Prostate gland (tissue), 2 donors: ENCODE results near the gene NEXMIF. TPM values are rescaled to one million over a fixed set of nuclear protein-coding genes. Genes with fewer than 3 reads are reported as not detected.
"Not testable (repeated sequence)": the region's sequence is repeated elsewhere in the genome, so short reads cannot be mapped to it uniquely, and the experiment has no call there.

Experiments
- DNase-seq: peaks from one replicate; pipeline ENCODE4 v3.0.0-alpha.2; 2019; ENCODE audit warnings: low spot score
- H3K27ac ChIP-seq, 2 donors: fragments of 200-600 bp; sonication (generic); 2 replicates each; pipeline ENCODE4 v1.5.1; 2017 to 2019
- H3K27me3 ChIP-seq: fragments of 200-600 bp; sonication (generic); replicated peaks from 2 replicates; pipeline ENCODE4 v1.5.1; 2019; ENCODE audit not compliant: insufficient read depth
- H3K36me3 ChIP-seq, 2 donors: fragments of 200-600 bp; sonication (generic); 1 replicate in 1 of 2; 2 replicates in 1 of 2; pipeline versions ENCODE4 v1.5.1 to v1.8.1; 2017 to 2019
- H3K4me1 ChIP-seq: fragments of 200-600 bp; sonication (generic); replicated peaks from 2 replicates; pipeline ENCODE4 v1.5.1; 2019
- H3K4me3 ChIP-seq, 2 donors: fragments of 200-600 bp; sonication (generic); 2 replicates each; pipeline ENCODE4 v1.5.1; 2017 to 2019
- H3K9me3 ChIP-seq: fragments of 200-600 bp; sonication (generic); 2 replicates; pipeline ENCODE4 v1.5.1; 2017
- CTCF ChIP-seq, 4 experiments: fragments of 200-600 bp in 2 of 4; fragments of 450-650 bp in 2 of 4; sonication (generic) in 2 of 4; IDR thresholded peaks; 1 replicate in 3 of 4; 2 replicates in 1 of 4; pipeline ENCODE4 v1.5.1; 2016 to 2019; ENCODE audit warnings: antibody characterized with exemption in 4 of 4, mild to moderate bottlenecking in 2 of 4, moderate library complexity in 2 of 4
- POLR2A ChIP-seq: fragments of 450-650 bp; IDR thresholded peaks from one replicate; pipeline ENCODE4 v1.6.1; 2016; ENCODE audit warnings: antibody characterized with exemption, mild to moderate bottlenecking
- POLR2AphosphoS5 ChIP-seq: sonication (generic); formaldehyde crosslinking; IDR thresholded peaks from one replicate; pipeline ENCODE4 v1.6.1; 2017; ENCODE audit warnings: antibody characterized with exemption
- whole genome bisulfite sequencing: methylation state at CpG from one replicate; pipeline ENCODE4 v1.1.5; 2018; 5-methylcytosine and 5-hydroxymethylcytosine counted together
- intact Hi-C: fragments of 100-400 bp; cut with DNase I; formaldehyde crosslinking; loops from one replicate; pipeline ENCODE4 v1.14.2; 2022
- total RNA-seq, 2 donors: library from RNA; depleted of rRNA; stranded (reverse); fragments of >200 nt; gene quantifications; one replicate each; pipeline ENCODE4 v1.1.0, GENCODE V29; 2016

The NEXMIF gene
- 1 to 10 TPM; 1.2 to 4.7 TPM for total RNA-seq

- TF ChIP-seq POLR2A, result no peak
- TF ChIP-seq POLR2AphosphoS5, result no peak
- no peak for TF ChIP-seq CTCF (IDR thresholded peaks at IDR 0.05)
- H3K4me1 ChIP-seq, result no peaks in the 10 kb centered on the region
- H3K4me3 ChIP-seq, result peak within 1 kb of the TSS; percentile 39 to 43
- H3K27me3 ChIP-seq, result no peaks in the 10 kb centered on the region
- peak; percentile 19 for DNase-seq
- peak within 1 kb of the TSS; percentile 78 to 82 for H3K27ac ChIP-seq
- intact Hi-C loops, result loop anchor here (10.0 kb wide), 3 partner anchors 229 to 599 kb away; partner anchors contain the start of genes ABCB7, RLIM and ZDHHC15
- H3K36me3 ChIP-seq, result no peaks in the 10 kb centered on the region
- H3K9me3 ChIP-seq, result no peaks in the 10 kb centered on the region
- 2% methylated on average over 31 of the region's 48 CpGs for WGBS
Observed at GRCh38 chrX:74925225-74926088, at the start of gene NEXMIF. TSS of gene NEXMIF (minus strand) at chrX:74925452.

- H3K9me3 ChIP-seq, intact Hi-C loops, H3K27ac ChIP-seq, H3K4me3 ChIP-seq, H3K27me3 ChIP-seq, H3K36me3 ChIP-seq, H3K4me1 ChIP-seq, DNase-seq: not testable (repeated sequence)
- WGBS, result 83% methylated on average over 3 of the region's 3 CpGs
Observed at GRCh38 chrX:74961962-74962361, 36.7 kb upstream of the NEXMIF start.

GRCh38 chrX:74949717-74950116 lies 24.5 kb upstream of the NEXMIF start:
- TF ChIP-seq POLR2AphosphoS5 (no peak), POLR2A (no peak), CTCF (IDR thresholded peaks at IDR 0.05) (no peak)
- intact Hi-C loops, result no loop called here
- Histone ChIP-seq H3K27me3 (no peaks in the 10 kb centered on the region), H3K27ac (no peak overlapping the region), H3K9me3 (no peaks in the 10 kb centered on the region), H3K4me3 (no peak overlapping the region), H3K36me3 (no peaks in the 10 kb centered on the region), H3K4me1 (no peaks in the 10 kb centered on the region)
- no peak for DNase-seq
- WGBS, result 95% methylated on average over 7 of the region's 7 CpGs

- WGBS, result 79% methylated on average over 1 of the region's 1 CpG
- no peak for TF ChIP-seq POLR2AphosphoS5
- no peak for TF ChIP-seq POLR2A
- TF ChIP-seq CTCF (IDR thresholded peaks at IDR 0.05), result no peak
- Histone ChIP-seq H3K27me3 (no peaks in the 10 kb centered on the region), H3K9me3 (no peaks in the 10 kb centered on the region), H3K27ac (no peak overlapping the region), H3K4me1 (no peaks in the 10 kb centered on the region), H3K4me3 (no peak overlapping the region), H3K36me3 (no peaks in the 10 kb centered on the region)
- intact Hi-C loops, result no loop called here
- DNase-seq, result no peak
Observed at GRCh38 chrX:74940414-74940813, 15.2 kb upstream of the NEXMIF start.

GRCh38 chrX:74931214-74931613 lies 6.0 kb upstream of the NEXMIF start:
- Histone ChIP-seq H3K4me1 (no peaks in the 10 kb centered on the region), H3K4me3 (no peak overlapping the region), H3K36me3 (no peaks in the 10 kb centered on the region), H3K27ac (no peak overlapping the region), H3K27me3 (no peaks in the 10 kb centered on the region), H3K9me3 (no peaks in the 10 kb centered on the region)
- intact Hi-C loops, result no loop called here
- TF ChIP-seq POLR2A, result no peak
- TF ChIP-seq CTCF (IDR thresholded peaks at IDR 0.05), result no peak
- no peak for TF ChIP-seq POLR2AphosphoS5
- WGBS, result 0% methylated on average over 1 of the region's 2 CpGs
- no peak for DNase-seq
